M059J (cell line): ENCODE results near the gene MPRIP. TPM values are rescaled to one million over a fixed set of nuclear protein-coding genes. Genes with fewer than 3 reads are reported as not detected.

Experiments
- DNase-seq: peaks from one replicate; pipeline ENCODE4 v3.0.0-alpha.2; 2012; ENCODE audit warnings: low read depth
- total RNA-seq: library from RNA; depleted of rRNA; stranded (reverse); fragments of >200 nt; shearing (Covaris generic); gene quantifications from 2 replicates; pipeline ENCODE4 v1.2.3, GENCODE V29; 2014

The MPRIP gene
- total RNA-seq, 1 experiment from 2014 or later: 127 TPM

- no peak for DNase-seq
Observed at GRCh38 chr17:17087424-17088015, 45.3 kb downstream of the MPRIP start.

- DNase-seq: no peak
Observed at GRCh38 chr17:17088086-17088485, 45.8 kb downstream of the MPRIP start.

GRCh38 chr17:17088541-17089525 is 46.6 kb downstream of the MPRIP start:
- no peak for DNase-seq

GRCh38 chr17:17089796-17090641 is 47.8 kb downstream of the MPRIP start:
- no peak for DNase-seq

GRCh38 chr17:17090642-17091103 is 48.4 kb downstream of the MPRIP start:
- no peak for DNase-seq

GRCh38 chr17:17091276-17091675 is 49.0 kb downstream of the MPRIP start:
- DNase-seq: no peak

- DNase-seq: no peak
Observed at GRCh38 chr17:17091856-17092756, 49.8 kb downstream of the MPRIP start.

GRCh38 chr17:17093764-17094163 is 51.5 kb downstream of the MPRIP start:
- DNase-seq: no peak

GRCh38 chr17:17096438-17097178 is 54.4 kb downstream of the MPRIP start:
- no peak for DNase-seq

- DNase-seq: no peak
Observed at GRCh38 chr17:17097763-17098345, 55.6 kb downstream of the MPRIP start.

- no peak for DNase-seq
Observed at GRCh38 chr17:17098551-17099179, 56.4 kb downstream of the MPRIP start.

- DNase-seq: no peak
Observed at GRCh38 chr17:17102176-17102575, 59.9 kb downstream of the MPRIP start.

- no peak for DNase-seq
Observed at GRCh38 chr17:17103160-17103559, 60.9 kb downstream of the MPRIP start.

- no peak for DNase-seq
Observed at GRCh38 chr17:17104036-17104435, 61.8 kb downstream of the MPRIP start.

- no peak for DNase-seq
Observed at GRCh38 chr17:17104494-17104893, 62.2 kb downstream of the MPRIP start.

GRCh38 chr17:17105976-17106375 is 63.7 kb downstream of the MPRIP start:
- no peak for DNase-seq

GRCh38 chr17:17106756-17107155 is 64.5 kb downstream of the MPRIP start:
- no peak for DNase-seq

- DNase-seq: no peak
Observed at GRCh38 chr17:17107281-17107680, 65.0 kb downstream of the MPRIP start.

GRCh38 chr17:17107891-17108431 is 65.7 kb downstream of the MPRIP start:
- DNase-seq: peak; percentile 73
